ENCODE results near the gene MBNL2. TPM values are rescaled to one million over a fixed set of nuclear protein-coding genes. Genes with fewer than 3 reads are reported as not detected.

Gene MBNL2
- total RNA-seq, 3 donors from 2014 or later = 68.5 to 131 (median 120) TPM

DNA sequence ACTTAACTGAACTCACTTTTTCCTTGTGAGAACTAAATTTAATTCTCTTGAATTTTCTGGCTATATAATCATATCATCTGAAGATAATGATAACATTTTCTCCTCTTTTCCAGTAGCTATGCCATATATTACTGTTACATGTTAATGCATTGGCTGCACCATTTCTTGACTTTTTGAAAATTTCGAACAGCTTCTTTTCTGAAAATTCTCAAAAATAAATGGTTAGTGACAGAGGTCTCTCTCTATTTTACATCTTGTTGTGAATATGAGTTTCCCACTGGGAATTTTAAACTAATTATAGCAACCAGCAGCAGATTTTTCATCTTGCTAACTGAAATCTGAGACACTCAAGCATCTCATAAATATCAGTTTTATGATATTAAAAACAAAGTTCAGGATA is 30.6 kb downstream of the MBNL2 start:
- Histone ChIP-seq H3K4me1 (peaks cover 9 to 24% of the 10 kb centered on the region in 2 donors), H3K27ac (peak overlapping the region in 1 of 2 donors; percentile 38), H3K4me3 (no peak overlapping the region), H3K9me3 (no peaks in the 10 kb centered on the region), H3K36me3 (no peaks in the 10 kb centered on the region), H3K27me3 (no peaks in the 10 kb centered on the region)
- intact Hi-C loops (cut with DNase I; ENCODE audit: low total_unique reads) = no loop called here
- TF ChIP-seq, protein P1, sequence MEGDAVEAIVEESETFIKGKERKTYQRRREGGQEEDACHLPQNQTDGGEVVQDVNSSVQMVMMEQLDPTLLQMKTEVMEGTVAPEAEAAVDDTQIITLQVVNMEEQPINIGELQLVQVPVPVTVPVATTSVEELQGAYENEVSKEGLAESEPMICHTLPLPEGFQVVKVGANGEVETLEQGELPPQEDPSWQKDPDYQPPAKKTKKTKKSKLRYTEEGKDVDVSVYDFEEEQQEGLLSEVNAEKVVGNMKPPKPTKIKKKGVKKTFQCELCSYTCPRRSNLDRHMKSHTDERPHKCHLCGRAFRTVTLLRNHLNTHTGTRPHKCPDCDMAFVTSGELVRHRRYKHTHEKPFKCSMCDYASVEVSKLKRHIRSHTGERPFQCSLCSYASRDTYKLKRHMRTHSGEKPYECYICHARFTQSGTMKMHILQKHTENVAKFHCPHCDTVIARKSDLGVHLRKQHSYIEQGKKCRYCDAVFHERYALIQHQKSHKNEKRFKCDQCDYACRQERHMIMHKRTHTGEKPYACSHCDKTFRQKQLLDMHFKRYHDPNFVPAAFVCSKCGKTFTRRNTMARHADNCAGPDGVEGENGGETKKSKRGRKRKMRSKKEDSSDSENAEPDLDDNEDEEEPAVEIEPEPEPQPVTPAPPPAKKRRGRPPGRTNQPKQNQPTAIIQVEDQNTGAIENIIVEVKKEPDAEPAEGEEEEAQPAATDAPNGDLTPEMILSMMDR (IDR thresholded peaks at IDR 0.05) = no peak
- TF ChIP-seq POLR2AphosphoS5 (IDR thresholded peaks at IDR 0.05) (no peak), POLR2A (IDR thresholded peaks at IDR 0.05) (no peak)
- no peak for DNase-seq (ENCODE audit: low spot score in 2 of 2)

- TF ChIP-seq, protein P1 (IDR thresholded peaks at IDR 0.05) = no peak
- TF ChIP-seq POLR2AphosphoS5 (IDR thresholded peaks at IDR 0.05) (no peak), POLR2A (IDR thresholded peaks at IDR 0.05) (no peak)
- peaks cover 12 to 30% of the 10 kb centered on the region in 2 donors for H3K4me1 ChIP-seq
- DNase-seq (ENCODE audit: low spot score in 2 of 2) = no peak
- no peaks in the 10 kb centered on the region for H3K36me3 ChIP-seq
- peak overlapping the region; percentile 21 to 38 for H3K27ac ChIP-seq
- intact Hi-C loops (cut with DNase I; ENCODE audit: low total_unique reads) = no loop called here
- no peaks in the 10 kb centered on the region for H3K27me3 ChIP-seq
- H3K4me3 ChIP-seq = no peak overlapping the region
- H3K9me3 ChIP-seq = no peaks in the 10 kb centered on the region
These were observed 31.6 kb downstream of the MBNL2 start for GRCh38 chr13:97253581-97254293.

DNA sequence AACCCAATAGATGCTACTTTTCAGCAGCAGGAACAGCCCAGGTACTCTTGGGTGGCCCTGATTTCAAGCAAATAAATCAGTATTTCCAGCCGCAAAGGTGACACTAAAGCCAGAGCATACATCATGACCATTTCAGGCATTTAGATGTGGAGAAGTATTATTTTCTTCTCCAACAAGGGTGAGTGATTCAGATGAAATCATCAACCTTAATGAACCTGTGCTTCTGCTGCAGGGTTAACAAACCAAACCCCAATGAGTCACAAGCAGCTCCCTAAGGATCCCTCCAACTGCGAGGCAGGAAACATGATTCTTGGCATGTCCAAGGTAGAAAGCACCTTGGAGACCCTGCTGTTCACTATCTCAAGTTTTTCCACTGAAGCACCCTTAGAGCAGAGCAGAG is 32.7 kb downstream of the MBNL2 start:
- peaks cover 8 to 30% of the 10 kb centered on the region in 2 donors for H3K4me1 ChIP-seq
- intact Hi-C loops (cut with DNase I; ENCODE audit: low total_unique reads) = no loop called here
- DNase-seq (ENCODE audit: low spot score in 2 of 2) = no peak

GRCh38 chr13:97255515-97256021 is 33.4 kb downstream of the MBNL2 start:
- peaks cover 8 to 35% of the 10 kb centered on the region in 2 donors for H3K4me1 ChIP-seq
- intact Hi-C loops (cut with DNase I; ENCODE audit: low total_unique reads) = no loop called here
- no peaks in the 10 kb centered on the region for H3K27me3 ChIP-seq
- no peak for DNase-seq (ENCODE audit: low spot score in 2 of 2)
- H3K27ac ChIP-seq = peak overlapping the region; percentile 60 to 89
- TF ChIP-seq POLR2A (IDR thresholded peaks at IDR 0.05) (no peak), POLR2AphosphoS5 (IDR thresholded peaks at IDR 0.05) (no peak)
- TF ChIP-seq, protein P1 (IDR thresholded peaks at IDR 0.05) = no peak
- no peak overlapping the region for H3K4me3 ChIP-seq
- no peaks in the 10 kb centered on the region for H3K36me3 ChIP-seq
- no peaks in the 10 kb centered on the region for H3K9me3 ChIP-seq

More for the DNA sequence above, 32.7 kb downstream of the MBNL2 start:
- no peaks in the 10 kb centered on the region for H3K36me3 ChIP-seq
- no peak overlapping the region for H3K4me3 ChIP-seq
- no peaks in the 10 kb centered on the region for H3K27me3 ChIP-seq
- TF ChIP-seq, protein P1 (IDR thresholded peaks at IDR 0.05) = no peak
- no peak for TF ChIP-seq POLR2A (IDR thresholded peaks at IDR 0.05)
- TF ChIP-seq POLR2AphosphoS5 (IDR thresholded peaks at IDR 0.05) = no peak
- no peaks in the 10 kb centered on the region for H3K9me3 ChIP-seq
- peak overlapping the region; percentile 60 to 89 for H3K27ac ChIP-seq

- no peak for DNase-seq (ENCODE audit: low spot score in 2 of 2)
- H3K4me1 ChIP-seq = peaks cover 8 to 43% of the 10 kb centered on the region in 2 donors
- H3K27me3 ChIP-seq = no peaks in the 10 kb centered on the region
- no peaks in the 10 kb centered on the region for H3K9me3 ChIP-seq
- peak overlapping the region; percentile 75 to 89 for H3K27ac ChIP-seq
- TF ChIP-seq POLR2AphosphoS5 (IDR thresholded peaks at IDR 0.05) = peak in 1 of 3 donors; percentile 54
- TF ChIP-seq, protein P1 (IDR thresholded peaks at IDR 0.05) = no peak
- intact Hi-C loops (cut with DNase I; ENCODE audit: low total_unique reads) = no loop called here
- H3K4me3 ChIP-seq = peak overlapping the region in 1 of 3 donors; percentile 21
- no peaks in the 10 kb centered on the region for H3K36me3 ChIP-seq
These were observed 34.2 kb downstream of the MBNL2 start for GRCh38 chr13:97256343-97256783.

Measured in breast epithelium (tissue), 4 donors.